ENCODE results near the gene ZCCHC14. TPM values are rescaled to one million over a fixed set of nuclear protein-coding genes. Genes with fewer than 3 reads are reported as not detected.

The ZCCHC14 gene
- total and polyA plus RNA-seq, 2 experiments from 2014 or later = 7.9 to 23.2 TPM

GRCh38 chr16:87411375-87412271 is 81.2 kb downstream of the ZCCHC14 start:
- H3K27me3 ChIP-seq = no peaks in the 10 kb centered on the region
- no peak for TF ChIP-seq CTCF (IDR thresholded peaks at IDR 0.05; ENCODE audit: low read depth, low read length)
- H3K27ac ChIP-seq = no peak overlapping the region

GRCh38 chr16:87410968-87411367 is 81.9 kb downstream of the ZCCHC14 start:
- peaks cover 40% of the 10 kb centered on the region for H3K36me3 ChIP-seq
- no peak overlapping the region for H3K4me3 ChIP-seq
- no peaks in the 10 kb centered on the region for H3K9me3 ChIP-seq (ENCODE audit: low read depth)
- no peak for DNase-seq (ENCODE audit: low read depth in 1 of 2, low spot score in 1 of 2)
- H3K27me3 ChIP-seq = no peaks in the 10 kb centered on the region
- TF ChIP-seq CTCF (IDR thresholded peaks at IDR 0.05; ENCODE audit: low read depth, low read length) = no peak
- no peaks in the 10 kb centered on the region for H3K4me1 ChIP-seq (ENCODE audit: low read depth)
- no peak overlapping the region for H3K27ac ChIP-seq

More at GRCh38 chr16:87411375-87412271, 81.2 kb downstream of the ZCCHC14 start:
- Histone ChIP-seq H3K4me3 (no peak overlapping the region), H3K9me3 (ENCODE audit: low read depth) (no peaks in the 10 kb centered on the region), H3K36me3 (peaks cover 38% of the 10 kb centered on the region), H3K4me1 (ENCODE audit: low read depth) (no peaks in the 10 kb centered on the region)
- DNase-seq (ENCODE audit: low read depth in 1 of 2, low spot score in 1 of 2) = no peak

GRCh38 chr16:87410530-87410929 is 82.3 kb downstream of the ZCCHC14 start:
- no peaks in the 10 kb centered on the region for H3K4me1 ChIP-seq (ENCODE audit: low read depth)
- peaks cover 41% of the 10 kb centered on the region for H3K36me3 ChIP-seq
- H3K9me3 ChIP-seq (ENCODE audit: low read depth) = no peaks in the 10 kb centered on the region
- H3K4me3 ChIP-seq = no peak overlapping the region
- TF ChIP-seq CTCF (IDR thresholded peaks at IDR 0.05; ENCODE audit: low read depth, low read length) = no peak
- no peak for DNase-seq (ENCODE audit: low read depth in 1 of 2, low spot score in 1 of 2)
- H3K27ac ChIP-seq = no peak overlapping the region
- H3K27me3 ChIP-seq = no peaks in the 10 kb centered on the region

- no peak for TF ChIP-seq CTCF (IDR thresholded peaks at IDR 0.05; ENCODE audit: low read depth, low read length)
- Histone ChIP-seq H3K36me3 (peaks cover 41% of the 10 kb centered on the region), H3K9me3 (ENCODE audit: low read depth) (no peaks in the 10 kb centered on the region), H3K27ac (no peak overlapping the region), H3K4me3 (no peak overlapping the region), H3K4me1 (ENCODE audit: low read depth) (no peaks in the 10 kb centered on the region), H3K27me3 (no peaks in the 10 kb centered on the region)
- no peak for DNase-seq (ENCODE audit: low read depth in 1 of 2, low spot score in 1 of 2)
Measured at GRCh38 chr16:87409781-87410180, 83.0 kb downstream of the ZCCHC14 start.

GRCh38 chr16:87409153-87409552 is 83.7 kb downstream of the ZCCHC14 start:
- no peak for TF ChIP-seq CTCF (IDR thresholded peaks at IDR 0.05; ENCODE audit: low read depth, low read length)
- Histone ChIP-seq H3K9me3 (ENCODE audit: low read depth) (no peaks in the 10 kb centered on the region), H3K27ac (no peak overlapping the region), H3K27me3 (no peaks in the 10 kb centered on the region), H3K4me1 (ENCODE audit: low read depth) (no peaks in the 10 kb centered on the region), H3K36me3 (peaks cover 40% of the 10 kb centered on the region), H3K4me3 (no peak overlapping the region)
- no peak for DNase-seq (ENCODE audit: low read depth in 1 of 2, low spot score in 1 of 2)
